SKM-1 (cell line): Measurements from ENCODE around the gene TAGLN.
"Not testable (repeated sequence)": the region's sequence is repeated elsewhere in the genome, so short reads cannot be mapped to it uniquely, and the experiment has no call there.

ENCODE experiments used
- DNase-seq: peaks from one replicate; lab custom pipeline; 2025; ENCODE audit not compliant: unreplicated experiment; lab: John Stamatoyannopoulos, UW

Gene TAGLN

GRCh38 chr11:117195258-117195657, 3.9 kb upstream of the TAGLN start:
- no peak for DNase-seq

GRCh38 chr11:117195761-117196160, 3.4 kb upstream of the TAGLN start:
- DNase-seq = no peak

GRCh38 chr11:117197006-117197405, 2.2 kb upstream of the TAGLN start:
- DNase-seq = no peak

GRCh38 chr11:117197516-117198456, 1.4 kb upstream of the TAGLN start:
- no peak for DNase-seq

GRCh38 chr11:117198613-117199012, 557 bp upstream of the TAGLN start:
- DNase-seq = no peak

- no peak for DNase-seq
Observed at GRCh38 chr11:117199916-117200812, 994 bp downstream of the TAGLN start.

GRCh38 chr11:117200813-117201657, 1.9 kb downstream of the TAGLN start:
- DNase-seq = no peak

- no peak for DNase-seq
Observed at GRCh38 chr11:117201658-117202305, 2.6 kb downstream of the TAGLN start.

GRCh38 chr11:117202386-117203068, 3.4 kb downstream of the TAGLN start:
- no peak for DNase-seq

- no peak for DNase-seq
Observed at GRCh38 chr11:117203069-117203407, 3.9 kb downstream of the TAGLN start.

GRCh38 chr11:117204283-117205080, 5.3 kb downstream of the TAGLN start:
- DNase-seq = no peak

GRCh38 chr11:117205211-117205818, 6.1 kb downstream of the TAGLN start:
- DNase-seq = no peak

- DNase-seq = not testable (repeated sequence)
Observed at GRCh38 chr11:117206111-117206510, 6.9 kb downstream of the TAGLN start.

GRCh38 chr11:117206859-117207258, 7.7 kb downstream of the TAGLN start:
- not testable (repeated sequence) for DNase-seq

- not testable (repeated sequence) for DNase-seq
Observed at GRCh38 chr11:117207481-117207880, 8.3 kb downstream of the TAGLN start.

- DNase-seq = not testable (repeated sequence)
Observed at GRCh38 chr11:117208710-117209109, 9.5 kb downstream of the TAGLN start.

- not testable (repeated sequence) for DNase-seq
Observed at GRCh38 chr11:117209351-117210125, 10.4 kb downstream of the TAGLN start.

GRCh38 chr11:117210620-117211019, 11.4 kb downstream of the TAGLN start:
- no peak for DNase-seq
